ENCODE results near the gene GM2A. TPM values are rescaled to one million over a fixed set of nuclear protein-coding genes. Genes with fewer than 3 reads are reported as not detected.

GM2A gene
- total RNA-seq, 3 donors from 2014 or later (not counting 1 experiment from before 2014, with no cell fraction given): 9.6 to 15.9 (median 15.6) TPM

DNA sequence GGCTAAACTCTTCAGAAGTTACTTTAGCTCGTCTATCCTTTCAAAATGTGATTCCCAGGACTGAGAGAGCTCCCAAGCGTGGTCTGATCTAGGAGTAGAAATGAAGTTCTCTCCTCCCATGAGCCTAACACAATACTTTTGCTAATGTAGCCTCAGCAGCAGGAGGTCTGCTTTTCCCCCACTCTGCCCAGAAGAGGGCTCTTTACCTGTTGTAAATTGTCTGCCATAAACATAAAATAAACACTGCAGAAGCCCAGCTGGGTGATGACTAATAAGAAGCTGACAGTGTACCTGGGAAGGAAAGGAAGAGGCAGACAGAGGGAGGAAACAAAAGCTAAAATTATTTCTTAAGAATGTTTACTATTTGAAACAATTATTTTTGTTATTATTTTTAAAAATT is 35.2 kb downstream of the GM2A start:
- H3K4me3 ChIP-seq (ENCODE audit: low read length): no peak overlapping the region
- H3K36me3 ChIP-seq (ENCODE audit: control insufficient read depth, insufficient read depth, low read length): no peaks in the 10 kb centered on the region
- 67% methylated on average over 2 of the region's 2 CpGs for WGBS (ENCODE audit: insufficient coverage)
- H3K4me3 Mint-ChIP-seq: no peak overlapping the region
- H3K36me3 Mint-ChIP-seq: no peaks in the 10 kb centered on the region
- H3K4me1 ChIP-seq (ENCODE audit: control insufficient read depth, insufficient read depth, low read length): no peaks in the 10 kb centered on the region
- H3K27ac Mint-ChIP-seq: no peak overlapping the region
- no peak for ATAC-seq
- no peak for DNase-seq
- H3K9me3 Mint-ChIP-seq: no peaks in the 10 kb centered on the region
- TF ChIP-seq, protein P1, sequence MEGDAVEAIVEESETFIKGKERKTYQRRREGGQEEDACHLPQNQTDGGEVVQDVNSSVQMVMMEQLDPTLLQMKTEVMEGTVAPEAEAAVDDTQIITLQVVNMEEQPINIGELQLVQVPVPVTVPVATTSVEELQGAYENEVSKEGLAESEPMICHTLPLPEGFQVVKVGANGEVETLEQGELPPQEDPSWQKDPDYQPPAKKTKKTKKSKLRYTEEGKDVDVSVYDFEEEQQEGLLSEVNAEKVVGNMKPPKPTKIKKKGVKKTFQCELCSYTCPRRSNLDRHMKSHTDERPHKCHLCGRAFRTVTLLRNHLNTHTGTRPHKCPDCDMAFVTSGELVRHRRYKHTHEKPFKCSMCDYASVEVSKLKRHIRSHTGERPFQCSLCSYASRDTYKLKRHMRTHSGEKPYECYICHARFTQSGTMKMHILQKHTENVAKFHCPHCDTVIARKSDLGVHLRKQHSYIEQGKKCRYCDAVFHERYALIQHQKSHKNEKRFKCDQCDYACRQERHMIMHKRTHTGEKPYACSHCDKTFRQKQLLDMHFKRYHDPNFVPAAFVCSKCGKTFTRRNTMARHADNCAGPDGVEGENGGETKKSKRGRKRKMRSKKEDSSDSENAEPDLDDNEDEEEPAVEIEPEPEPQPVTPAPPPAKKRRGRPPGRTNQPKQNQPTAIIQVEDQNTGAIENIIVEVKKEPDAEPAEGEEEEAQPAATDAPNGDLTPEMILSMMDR (IDR thresholded peaks at IDR 0.05): no peak
- no peak overlapping the region for H3K27ac ChIP-seq (ENCODE audit: low read length)
- no peaks in the 10 kb centered on the region for H3K9me3 ChIP-seq (ENCODE audit: control insufficient read depth, insufficient read depth, low read length)
- H3K27me3 Mint-ChIP-seq (ENCODE audit: low read depth in 2 of 2): peaks cover 4 to 9% of the 10 kb centered on the region in 2 donors
- H3K4me1 Mint-ChIP-seq: peaks cover 0 to 5% of the 10 kb centered on the region in 2 donors
- intact Hi-C loops (cut with micrococcal nuclease): no loop called here
- H3K27me3 ChIP-seq (ENCODE audit: control insufficient read depth, insufficient read depth, low read length): no peaks in the 10 kb centered on the region

DNA sequence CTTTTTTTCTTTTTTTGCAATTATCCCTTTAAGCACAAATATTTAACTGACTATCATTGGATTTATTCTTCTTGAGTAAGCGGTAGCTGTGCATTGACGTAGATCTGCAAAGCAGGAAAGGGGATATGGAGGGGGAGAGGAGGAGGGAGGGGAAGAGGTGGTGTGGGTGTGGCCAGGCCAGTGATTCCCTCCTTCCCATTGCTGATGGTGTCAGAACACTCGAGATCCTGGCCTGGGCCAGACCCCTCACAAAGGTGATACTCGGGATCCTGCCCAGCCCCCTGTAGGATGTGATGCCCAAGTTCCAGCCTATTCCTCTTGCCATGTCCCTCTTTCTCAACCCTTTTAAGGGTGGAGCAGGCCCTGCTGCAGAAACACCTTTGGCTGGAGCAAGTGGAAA is 40.6 kb downstream of the GM2A start:
- H3K9me3 ChIP-seq (ENCODE audit: control insufficient read depth, insufficient read depth, low read length): no peaks in the 10 kb centered on the region
- DNase-seq: no peak
- Mint-ChIP-seq H3K27ac (no peak overlapping the region), H3K4me3 (no peak overlapping the region), H3K9me3 (no peaks in the 10 kb centered on the region), H3K4me1 (peaks cover 0 to 4% of the 10 kb centered on the region in 2 donors), H3K27me3 (ENCODE audit: low read depth in 2 of 2) (peaks cover 7 to 33% of the 10 kb centered on the region in 2 donors), H3K36me3 (no peaks in the 10 kb centered on the region)
- H3K27ac ChIP-seq (ENCODE audit: low read length): no peak overlapping the region
- TF ChIP-seq, protein P1 (IDR thresholded peaks at IDR 0.05): no peak
- intact Hi-C loops (cut with micrococcal nuclease): no loop called here
- ATAC-seq: no peak
- no peaks in the 10 kb centered on the region for H3K27me3 ChIP-seq (ENCODE audit: control insufficient read depth, insufficient read depth, low read length)
- no peak overlapping the region for H3K4me3 ChIP-seq (ENCODE audit: low read length)
- no peaks in the 10 kb centered on the region for H3K4me1 ChIP-seq (ENCODE audit: control insufficient read depth, insufficient read depth, low read length)
- WGBS (ENCODE audit: insufficient coverage): 81% methylated on average over 4 of the region's 4 CpGs
- H3K36me3 ChIP-seq (ENCODE audit: control insufficient read depth, insufficient read depth, low read length): no peaks in the 10 kb centered on the region

DNA sequence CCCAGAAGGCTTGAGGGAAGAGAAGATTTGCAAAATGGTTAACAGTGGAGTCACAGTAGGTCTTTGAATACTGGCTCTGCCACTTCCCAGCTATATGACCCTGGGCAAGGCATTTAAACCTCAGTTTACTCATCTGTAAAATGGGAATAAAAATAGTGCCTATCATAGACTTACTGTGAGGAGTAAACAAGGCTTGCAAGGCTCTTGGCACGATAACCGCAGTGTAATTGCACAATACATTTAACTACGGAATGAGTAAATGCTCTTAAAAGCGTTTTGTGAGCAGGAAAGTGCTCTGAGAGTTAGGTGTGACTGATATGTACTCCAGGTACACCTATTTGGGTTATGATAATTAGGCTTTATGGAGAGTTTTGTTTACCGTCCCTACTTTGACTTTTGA is 42.2 kb downstream of the GM2A start:
- no peak overlapping the region for H3K27ac Mint-ChIP-seq
- intact Hi-C loops (cut with micrococcal nuclease): no loop called here
- H3K27ac ChIP-seq (ENCODE audit: low read length): no peak overlapping the region
- no peak overlapping the region for H3K4me3 ChIP-seq (ENCODE audit: low read length)
- no peaks in the 10 kb centered on the region for H3K36me3 Mint-ChIP-seq
- no peaks in the 10 kb centered on the region for H3K9me3 Mint-ChIP-seq
- DNase-seq: no peak
- no peaks in the 10 kb centered on the region for H3K4me1 ChIP-seq (ENCODE audit: control insufficient read depth, insufficient read depth, low read length)
- H3K27me3 ChIP-seq (ENCODE audit: control insufficient read depth, insufficient read depth, low read length): no peaks in the 10 kb centered on the region
- TF ChIP-seq, protein P1 (IDR thresholded peaks at IDR 0.05): no peak
- H3K4me3 Mint-ChIP-seq: no peak overlapping the region
- no peak for ATAC-seq
- WGBS (ENCODE audit: insufficient coverage): 95% methylated on average over 5 of the region's 5 CpGs
- H3K27me3 Mint-ChIP-seq (ENCODE audit: low read depth in 2 of 2): peaks cover 7 to 42% of the 10 kb centered on the region in 2 donors
- no peaks in the 10 kb centered on the region for H3K9me3 ChIP-seq (ENCODE audit: control insufficient read depth, insufficient read depth, low read length)
- H3K4me1 Mint-ChIP-seq: peaks cover 0 to 4% of the 10 kb centered on the region in 2 donors
- no peaks in the 10 kb centered on the region for H3K36me3 ChIP-seq (ENCODE audit: control insufficient read depth, insufficient read depth, low read length)

DNA sequence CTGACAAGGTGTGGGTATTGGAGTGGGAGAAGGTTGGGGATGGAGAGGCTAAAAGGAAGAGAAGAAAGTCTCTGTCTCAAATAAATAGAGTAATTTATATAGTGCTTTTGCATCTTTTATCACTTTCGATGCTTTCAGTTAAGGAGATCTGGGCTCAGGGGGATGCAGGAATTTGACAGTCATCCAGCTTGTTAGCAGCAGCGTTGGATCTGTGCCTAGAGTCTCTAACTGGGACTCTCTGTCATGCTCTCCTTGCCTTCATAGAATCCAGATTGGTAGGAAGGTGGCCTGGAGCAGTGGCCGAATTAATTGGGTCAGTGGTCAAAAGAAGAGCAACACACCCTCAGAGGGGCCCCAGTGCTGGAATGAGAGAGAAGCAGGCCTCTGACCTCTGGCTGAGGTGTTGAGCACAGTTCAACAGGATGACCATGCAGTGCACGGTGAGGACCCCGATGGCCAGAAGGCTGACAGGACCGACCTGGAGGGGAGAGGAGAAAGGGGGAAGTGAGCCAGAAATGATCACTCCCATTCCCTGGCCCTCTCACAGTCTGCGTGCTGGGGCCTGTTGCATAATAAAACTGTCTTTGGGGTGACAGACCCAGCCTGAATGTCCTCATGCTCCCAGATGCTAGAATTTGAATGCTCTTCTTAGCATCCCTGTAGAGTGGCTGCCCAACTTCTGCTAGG is 42.9 kb downstream of the GM2A start:
- no peak for ATAC-seq

More for the DNA sequence above, 42.9 kb downstream of the GM2A start:
- Histone ChIP-seq H3K27ac (ENCODE audit: low read length) (no peak overlapping the region), H3K36me3 (ENCODE audit: control insufficient read depth, insufficient read depth, low read length) (no peaks in the 10 kb centered on the region), H3K27me3 (ENCODE audit: control insufficient read depth, insufficient read depth, low read length) (no peaks in the 10 kb centered on the region), H3K4me3 (ENCODE audit: low read length) (no peak overlapping the region), H3K9me3 (ENCODE audit: control insufficient read depth, insufficient read depth, low read length) (no peaks in the 10 kb centered on the region), H3K4me1 (ENCODE audit: control insufficient read depth, insufficient read depth, low read length) (no peaks in the 10 kb centered on the region)
- Mint-ChIP-seq H3K4me1 (peaks cover 0 to 4% of the 10 kb centered on the region in 2 donors), H3K27me3 (ENCODE audit: low read depth in 2 of 2) (peaks cover 7 to 42% of the 10 kb centered on the region in 2 donors), H3K9me3 (no peaks in the 10 kb centered on the region), H3K27ac (no peak overlapping the region), H3K4me3 (no peak overlapping the region), H3K36me3 (no peaks in the 10 kb centered on the region)
- intact Hi-C loops (cut with micrococcal nuclease): no loop called here
- no peak for DNase-seq
- TF ChIP-seq, protein P1 (IDR thresholded peaks at IDR 0.05): no peak
- 83% methylated on average over 6 of the region's 7 CpGs for WGBS (ENCODE audit: insufficient coverage)
